HepG2 (cell line): Measurements from ENCODE around the gene SUOX. TPM values are rescaled to one million over a fixed set of nuclear protein-coding genes. Genes with fewer than 3 reads are reported as not detected.

Experiments used
- BHLHE40 ChIP-seq: IDR thresholded peaks from 2 replicates; pipeline ENCODE4 v1.6.1; 2011; ENCODE audit warnings: low read length, improper control_type of control experiment
- CC2D1A ChIP-seq: sonication (generic); formaldehyde crosslinking; IDR thresholded peaks from 2 replicates; pipeline ENCODE4 v1.8.1; 2023; ENCODE audit warnings: mild to moderate bottlenecking, missing genetic modification reagents
- EZH2 ChIP-seq: conservative IDR thresholded peaks from 2 replicates; pipeline ENCODE4 v1.6.1; 2012; ENCODE audit warnings: mild to moderate bottlenecking, low read depth, low read length, moderate library complexity
- FIP1L1 ChIP-seq: fragments of 200-400 bp; formaldehyde crosslinking; IDR thresholded peaks from 2 replicates; pipeline ENCODE4 v1.6.1; 2018; ENCODE audit warnings: low read depth, mild to moderate bottlenecking, low read length, moderate library complexity, borderline replicate concordance; ENCODE audit not compliant: insufficient read depth
- GATAD1 ChIP-seq: IDR thresholded peaks from 2 replicates; pipeline ENCODE4 v1.6.1; 2016; ENCODE audit warnings: missing genetic modification reagents, missing compliant biosample characterization
- KDM6A ChIP-seq: IDR thresholded peaks from 2 replicates; pipeline ENCODE4 v1.6.1; 2016; ENCODE audit warnings: low read depth
- MNT ChIP-seq: fragments of 450-650 bp; IDR thresholded peaks from 2 replicates; pipeline ENCODE4 v1.6.1; 2016
- REXO4 ChIP-seq: sonication (generic); formaldehyde crosslinking; IDR thresholded peaks from 2 replicates; pipeline ENCODE4 v1.8.0; 2022; ENCODE audit warnings: missing genetic modification reagents, mild to moderate bottlenecking, borderline replicate concordance
- SNAPC4 ChIP-seq: sonication (generic); formaldehyde crosslinking; IDR thresholded peaks from 2 replicates; pipeline ENCODE4 v1.4.0; 2020; ENCODE audit warnings: mild to moderate bottlenecking, missing genetic modification reagents
- TGIF2 ChIP-seq: IDR thresholded peaks from 2 replicates; pipeline ENCODE4 v1.6.1; 2016; ENCODE audit warnings: control low read depth, missing compliant biosample characterization
- TRIM24 ChIP-seq: sonication (generic); formaldehyde crosslinking; IDR thresholded peaks from 2 replicates; pipeline ENCODE4 v1.8.0; 2022; ENCODE audit warnings: mild to moderate bottlenecking, missing genetic modification reagents
- ZFP90 ChIP-seq: sonication (generic); formaldehyde crosslinking; IDR thresholded peaks from 2 replicates; pipeline ENCODE4 v1.8.0; 2022; ENCODE audit warnings: missing genetic modification reagents, mild to moderate bottlenecking, inconsistent platforms, borderline replicate concordance
- ZNF180 ChIP-seq: sonication (generic); formaldehyde crosslinking; IDR thresholded peaks from 2 replicates; pipeline ENCODE4 v1.4.0; 2020; ENCODE audit warnings: low read depth, missing genetic modification reagents, borderline replicate concordance
- ZNF281 ChIP-seq: sonication (generic); formaldehyde crosslinking; IDR thresholded peaks from 2 replicates; pipeline ENCODE4 v1.4.0; 2020; ENCODE audit warnings: missing genetic modification reagents, borderline replicate concordance
- ZNF503 ChIP-seq: sonication (generic); formaldehyde crosslinking; IDR thresholded peaks from 2 replicates; pipeline ENCODE4 v1.4.0; 2020; ENCODE audit warnings: missing genetic modification reagents
- polyA plus RNA-seq, 8 experiments: library from polyadenylated mRNA; depleted of rRNA in 3 of 8; stranded (reverse) in 7 of 8; unstranded in 1 of 8; fragments of >200 nt; fragmentation: Illumina TruSeq in 4 of 8; extraction: Trizol in 4 of 8; gene quantifications; 2 replicates each; pipeline versions ENCODE4 v1.2.1 to v1.2.3, GENCODE V29; 2011 to 2016; ENCODE audit warnings: low read depth in 4 of 8, missing spikeins in 1 of 8, mixed read lengths in 1 of 8; ENCODE audit not compliant: insufficient read depth in 1 of 8
- total RNA-seq, 5 experiments: library from RNA; depleted of rRNA; stranded (reverse); fragments of >200 nt; fragmentation: Illumina TruSeq; extraction: Trizol; gene quantifications; 2 replicates each; pipeline ENCODE4 v1.2.3, GENCODE V29; 2016; ENCODE audit warnings: low read depth in 1 of 5

The SUOX gene
- total and polyA plus RNA-seq, 2 of the 13 experiments (the other 11 are each of a cell fraction or from before 2014, with no cell fraction given), result 23.9 to 25.9 TPM

- no peak for TF ChIP-seq ZNF281 (CRISPR knock-in tag)
- TF ChIP-seq MNT, result no peak
- TF ChIP-seq SNAPC4 (CRISPR knock-in tag), result no peak
- 0 out of 2 replicates have a peak, but pooled peaks have one; percentile 29 for TF ChIP-seq GATAD1 (CRISPR knock-in tag)
- TF ChIP-seq KDM6A, result no peak
- TF ChIP-seq ZNF503 (CRISPR knock-in tag), result no peak
- TF ChIP-seq TRIM24 (CRISPR knock-in tag), result no peak
- TF ChIP-seq ZFP90 (CRISPR knock-in tag), result no peak
- no peak for TF ChIP-seq FIP1L1
- TF ChIP-seq EZH2, result no peak
- TF ChIP-seq CC2D1A (CRISPR knock-in tag), result no peak
- no peak for TF ChIP-seq REXO4
- no peak for TF ChIP-seq BHLHE40
- TF ChIP-seq TGIF2 (CRISPR knock-in tag), result no peak; the same call in 1 of the 2 replicates
- no peak for TF ChIP-seq ZNF180 (CRISPR knock-in tag)
Observed at GRCh38 chr12:55966408-55967281, 30.4 kb upstream of the SUOX start, which contains the start of gene CDK2 (continued).
